Measurements from ENCODE around the gene RYR2.
"Not testable (repeated sequence)": the region's sequence is repeated elsewhere in the genome, so short reads cannot be mapped to it uniquely, and the experiment has no call there.

Gene RYR2

DNA sequence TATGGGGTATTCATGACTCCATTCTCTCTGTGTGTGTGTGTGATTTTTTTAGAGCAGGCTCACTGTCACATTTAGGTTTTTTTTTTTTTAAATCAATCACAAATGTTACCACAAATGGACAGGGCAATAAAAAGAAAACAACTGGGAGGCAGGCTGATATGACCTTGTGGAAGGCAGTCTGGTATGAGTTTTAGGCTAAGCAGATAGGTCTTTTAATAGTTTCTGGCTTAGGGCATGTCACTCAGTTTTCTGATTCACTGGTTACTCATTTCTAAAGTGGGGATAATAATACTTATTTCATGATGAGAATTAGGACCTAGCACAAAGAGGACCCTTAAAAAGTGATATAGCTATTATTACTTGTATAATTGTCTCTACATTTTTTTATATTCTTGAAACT, 278.9 kb downstream of the RYR2 start:
- no peak for DNase-seq (ENCODE audit: insufficient read length, low spot score)
- no peak for FAIRE-seq

DNA sequence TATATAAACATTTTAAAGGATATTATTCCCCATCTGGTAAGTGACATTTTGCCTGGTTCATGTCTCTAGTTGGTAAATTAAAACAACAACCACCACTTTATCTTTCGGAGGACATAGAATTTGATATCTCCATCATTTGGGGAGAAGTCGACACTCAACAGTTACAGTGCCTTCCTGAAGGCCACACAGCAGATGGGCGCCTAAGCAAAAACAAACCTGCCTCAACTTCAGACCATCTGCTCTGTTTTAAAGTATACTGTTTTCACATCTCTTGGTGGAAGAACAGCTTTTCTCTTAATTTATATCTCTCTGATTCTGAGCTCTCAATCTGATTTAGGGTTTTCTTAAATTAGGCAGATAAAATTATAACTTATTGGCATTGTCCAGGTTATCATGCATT, 282.2 kb downstream of the RYR2 start:
- no peak for FAIRE-seq
- no peak for DNase-seq (ENCODE audit: insufficient read length, low spot score)

DNA sequence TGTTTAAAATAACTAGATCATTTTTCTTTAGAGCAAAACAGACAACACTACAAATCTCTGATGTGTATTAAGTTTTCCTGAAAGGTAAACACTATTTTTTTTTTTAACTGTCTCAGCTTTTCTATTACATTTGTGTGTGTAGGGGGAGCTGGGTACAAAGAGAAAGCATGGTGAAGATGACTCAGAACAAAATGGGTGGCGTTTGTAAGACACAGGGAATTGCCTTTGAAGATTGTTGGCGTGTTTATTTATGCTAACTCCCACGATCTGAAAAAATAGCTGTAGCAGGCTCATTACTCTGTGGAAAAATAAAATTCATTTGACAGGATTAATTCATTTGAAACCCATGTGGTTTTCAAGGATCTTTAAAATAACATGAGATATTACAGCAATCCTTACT, 285.1 kb downstream of the RYR2 start:
- DNase-seq (ENCODE audit: insufficient read length, low spot score) (no peak), FAIRE-seq (no peak)

DNA sequence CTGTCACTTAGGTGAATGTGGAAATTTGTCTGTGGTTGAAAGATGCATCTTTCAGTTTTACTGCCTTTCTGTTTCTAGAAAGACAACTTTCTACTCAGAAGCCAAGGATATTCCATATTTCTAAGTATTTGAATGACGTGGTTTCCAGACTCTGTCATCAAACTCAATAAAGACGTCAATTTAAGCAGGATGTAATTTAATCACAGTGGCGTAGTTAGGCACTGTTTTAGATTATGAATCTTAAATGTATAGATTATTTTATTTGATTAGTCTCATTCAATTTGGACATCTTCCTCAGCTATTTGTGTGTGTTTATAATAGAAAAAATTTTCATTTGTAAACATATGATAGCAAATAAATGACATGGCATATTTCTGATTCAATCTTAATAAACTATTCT, 298.9 kb downstream of the RYR2 start:
- FAIRE-seq (no peak), DNase-seq (ENCODE audit: insufficient read length, low spot score) (no peak)

DNA sequence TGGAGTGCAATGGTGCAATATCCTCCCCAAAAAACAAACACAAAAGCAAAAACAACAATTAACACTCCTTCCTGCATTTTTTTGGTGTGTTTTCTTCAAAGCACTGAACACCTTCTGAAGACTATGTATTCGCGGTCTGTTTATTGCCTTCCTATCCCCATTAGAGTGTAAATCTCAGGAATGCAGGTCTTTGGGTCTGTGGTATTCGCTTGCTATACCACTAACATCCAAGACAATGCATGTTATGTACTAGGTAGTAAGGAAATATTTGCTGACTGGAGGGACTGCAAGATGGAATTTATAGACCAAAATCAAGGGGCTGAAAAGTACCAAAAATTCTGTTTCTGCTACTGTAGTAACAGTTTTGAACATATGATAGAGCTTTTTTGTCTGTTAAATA, 299.4 kb downstream of the RYR2 start:
- no peak for FAIRE-seq

DNA sequence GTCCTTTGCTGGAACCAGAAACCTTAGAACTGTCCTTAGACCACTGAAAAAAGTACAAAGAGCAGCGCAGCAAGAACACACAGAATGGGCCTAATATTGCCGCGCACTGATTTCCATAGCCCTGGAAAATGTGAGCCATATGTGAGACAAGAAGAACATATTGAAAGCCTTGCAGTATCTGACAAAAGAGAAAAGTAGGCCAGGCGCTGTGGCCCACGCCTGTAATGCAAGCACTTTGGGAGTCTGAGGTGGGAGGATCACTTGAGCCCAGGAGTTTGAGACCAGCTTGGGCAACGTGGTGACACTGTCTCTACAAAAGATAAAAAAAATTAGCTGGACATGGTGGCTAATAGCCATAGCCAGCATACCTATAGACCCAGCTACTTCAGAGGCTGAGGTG, 300.7 kb downstream of the RYR2 start:
- FAIRE-seq (no peak), DNase-seq (ENCODE audit: insufficient read length, low spot score) (no peak)

More for the DNA sequence above, 299.4 kb downstream of the RYR2 start:
- no peak for DNase-seq (ENCODE audit: insufficient read length, low spot score)

DNA sequence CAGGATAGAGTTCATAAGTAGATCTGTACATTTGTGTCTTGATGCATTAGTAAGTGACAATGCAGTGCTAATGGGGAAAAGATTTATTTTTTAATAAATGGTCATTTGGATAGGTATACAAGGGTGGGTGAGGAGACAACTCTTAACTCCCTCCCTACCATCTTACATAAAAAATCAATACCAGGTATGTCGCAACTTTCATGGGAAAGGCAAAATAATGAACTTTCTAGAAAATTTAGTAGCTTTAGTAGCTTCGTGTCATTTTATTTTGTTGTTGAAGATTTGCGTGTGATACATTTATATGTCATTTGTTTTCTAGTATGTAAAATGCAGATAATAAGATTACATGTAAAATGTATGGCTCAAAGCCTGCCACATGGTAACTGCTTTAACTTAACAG, 310.8 kb downstream of the RYR2 start:
- DNase-seq (ENCODE audit: insufficient read length, low spot score), result no peak
- no peak for FAIRE-seq

DNA sequence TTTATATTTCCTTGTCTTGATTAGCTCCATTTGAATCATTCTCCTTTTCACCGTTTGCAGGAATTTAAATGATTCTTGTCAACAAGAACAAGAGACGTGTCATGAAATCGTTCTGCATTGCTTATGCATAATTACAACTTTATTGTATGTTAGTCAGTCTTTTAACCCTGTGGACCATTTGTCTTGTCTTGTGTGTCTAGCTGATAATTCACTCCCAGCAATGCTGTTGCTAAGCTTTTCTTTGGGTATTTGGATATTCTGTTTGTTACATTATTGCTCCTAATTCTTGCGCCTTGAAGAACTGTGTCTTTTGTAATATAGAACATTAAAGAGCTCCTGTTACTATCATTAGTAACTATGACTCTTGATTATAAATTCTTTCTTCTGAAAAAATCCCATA, 311.9 kb downstream of the RYR2 start:
- FAIRE-seq, result no peak
- DNase-seq (ENCODE audit: insufficient read length, low spot score), result no peak

DNA sequence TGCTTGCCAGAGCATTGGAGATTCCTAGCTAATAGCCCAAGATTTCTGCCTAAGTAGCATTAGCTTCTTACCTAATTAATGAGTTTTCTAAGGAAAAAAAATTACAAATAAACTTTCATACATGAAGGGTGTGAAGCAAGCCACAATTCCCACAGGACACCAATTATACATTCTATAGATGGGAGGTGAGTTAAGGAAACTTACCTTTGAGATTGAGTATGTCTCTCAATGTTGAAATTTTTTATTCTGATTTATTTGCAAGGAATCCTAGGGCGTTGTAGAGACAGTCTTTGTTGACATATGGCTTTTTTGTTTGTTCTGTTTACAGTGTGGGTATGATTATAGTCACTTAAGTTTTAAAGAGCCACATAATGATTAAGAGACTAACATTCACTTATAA, 313.0 kb downstream of the RYR2 start:
- no peak for FAIRE-seq
- DNase-seq (ENCODE audit: insufficient read length, low spot score), result no peak

DNA sequence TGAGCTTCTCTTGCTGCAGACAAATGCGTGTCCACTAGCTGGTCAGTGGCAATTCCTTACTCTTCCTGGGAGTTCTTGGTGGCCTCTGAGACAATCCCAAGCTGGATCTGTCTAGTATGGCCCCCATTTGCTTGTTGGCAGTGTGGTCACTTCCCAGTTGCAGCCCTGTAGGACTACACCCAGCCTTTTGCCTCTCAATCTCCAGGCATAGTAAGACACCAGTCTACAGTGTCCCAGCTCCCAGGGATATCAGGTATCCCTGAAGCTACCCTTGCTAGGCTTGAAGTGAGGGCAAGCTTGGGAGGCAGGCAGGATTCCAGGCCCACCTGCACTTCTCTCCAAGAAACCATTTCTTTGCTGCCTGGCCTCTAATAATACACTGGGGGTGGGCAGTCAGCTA, 316.6 kb downstream of the RYR2 start:
- DNase-seq (ENCODE audit: insufficient read length, low spot score) (no peak), FAIRE-seq (no peak)

DNA sequence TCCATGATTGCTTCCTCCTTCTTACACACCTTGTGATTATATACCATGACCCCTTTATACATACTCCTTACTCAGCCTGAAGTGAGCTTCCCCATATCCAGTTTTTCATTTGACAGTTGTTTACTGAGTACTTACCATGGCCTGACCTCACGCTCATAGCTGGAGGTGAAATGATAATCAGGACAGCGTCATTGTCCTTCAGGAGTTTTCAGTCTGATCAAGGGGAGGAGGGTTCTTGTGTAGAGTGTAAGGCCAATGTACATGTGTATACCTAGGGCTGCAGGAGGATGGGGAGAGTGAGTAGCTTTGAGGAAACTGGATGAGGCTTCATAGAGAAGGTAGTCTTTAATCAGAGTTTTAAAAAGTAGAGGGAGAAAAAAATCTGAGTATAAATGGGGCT, 325.8 kb downstream of the RYR2 start:
- FAIRE-seq (no peak), DNase-seq (ENCODE audit: insufficient read length, low spot score) (no peak)

DNA sequence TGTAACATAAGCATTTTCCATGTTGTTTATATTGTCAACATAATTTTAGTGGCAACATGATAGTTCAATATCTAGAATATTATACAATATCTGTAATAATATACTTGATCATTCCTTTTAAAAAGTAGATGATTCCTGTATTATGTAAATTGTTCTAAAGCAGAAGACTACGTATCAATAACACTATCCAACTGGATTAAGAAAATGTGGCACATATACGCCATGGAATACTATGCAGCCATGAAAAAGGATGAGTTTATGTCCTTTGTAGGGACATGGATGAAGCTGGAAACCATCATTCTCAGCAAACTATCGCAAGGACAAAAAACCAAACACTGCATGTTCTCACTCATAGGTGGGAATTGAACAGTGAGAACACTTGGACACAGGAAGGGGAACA, 329.5 kb downstream of the RYR2 start:
- not testable (repeated sequence) for FAIRE-seq

DNA sequence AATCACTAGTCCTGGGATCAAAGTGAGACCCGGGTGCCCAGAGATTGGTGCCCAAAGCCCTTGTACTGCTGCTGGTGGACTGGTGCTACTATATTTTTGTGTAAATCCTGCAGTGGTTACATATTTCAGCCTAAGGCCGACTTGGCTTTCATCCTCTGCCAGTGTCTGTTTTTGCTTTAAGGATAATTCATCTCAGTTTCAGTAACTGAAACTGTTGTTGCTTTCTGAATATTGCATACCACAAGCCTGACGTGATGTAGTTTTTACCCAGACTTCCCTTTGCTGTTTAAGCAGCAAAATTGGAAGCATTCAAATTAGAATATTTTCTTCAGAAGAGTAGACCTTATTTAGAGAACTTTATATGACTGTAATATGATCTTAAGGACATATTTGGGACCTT, 341.8 kb downstream of the RYR2 start:
- DNase-seq (ENCODE audit: insufficient read length, low spot score) (peak; percentile 2), FAIRE-seq (no peak)

More for the DNA sequence above, 329.5 kb downstream of the RYR2 start:
- DNase-seq (ENCODE audit: insufficient read length, low spot score), result not testable (repeated sequence)

DNA sequence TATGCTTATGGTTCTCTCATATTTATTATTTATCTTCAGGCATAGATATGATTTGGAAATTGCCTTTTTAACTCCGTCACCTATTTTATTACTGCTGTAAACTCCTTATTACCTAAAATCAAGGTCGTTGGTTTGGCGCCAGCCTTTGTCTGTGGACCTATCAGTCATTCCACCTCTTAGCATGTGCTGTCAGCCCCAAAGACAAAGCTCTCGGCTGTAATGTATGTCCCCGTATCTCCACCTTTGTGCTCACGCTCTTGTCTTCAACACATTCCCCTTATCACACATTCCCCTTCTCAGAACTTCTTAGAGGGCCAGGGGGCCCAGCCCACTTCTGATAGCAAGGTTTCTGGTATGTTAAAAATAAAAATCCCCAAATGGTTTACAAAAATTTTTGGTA, 342.2 kb downstream of the RYR2 start:
- DNase-seq (ENCODE audit: insufficient read length, low spot score) (no peak), FAIRE-seq (no peak)

DNA sequence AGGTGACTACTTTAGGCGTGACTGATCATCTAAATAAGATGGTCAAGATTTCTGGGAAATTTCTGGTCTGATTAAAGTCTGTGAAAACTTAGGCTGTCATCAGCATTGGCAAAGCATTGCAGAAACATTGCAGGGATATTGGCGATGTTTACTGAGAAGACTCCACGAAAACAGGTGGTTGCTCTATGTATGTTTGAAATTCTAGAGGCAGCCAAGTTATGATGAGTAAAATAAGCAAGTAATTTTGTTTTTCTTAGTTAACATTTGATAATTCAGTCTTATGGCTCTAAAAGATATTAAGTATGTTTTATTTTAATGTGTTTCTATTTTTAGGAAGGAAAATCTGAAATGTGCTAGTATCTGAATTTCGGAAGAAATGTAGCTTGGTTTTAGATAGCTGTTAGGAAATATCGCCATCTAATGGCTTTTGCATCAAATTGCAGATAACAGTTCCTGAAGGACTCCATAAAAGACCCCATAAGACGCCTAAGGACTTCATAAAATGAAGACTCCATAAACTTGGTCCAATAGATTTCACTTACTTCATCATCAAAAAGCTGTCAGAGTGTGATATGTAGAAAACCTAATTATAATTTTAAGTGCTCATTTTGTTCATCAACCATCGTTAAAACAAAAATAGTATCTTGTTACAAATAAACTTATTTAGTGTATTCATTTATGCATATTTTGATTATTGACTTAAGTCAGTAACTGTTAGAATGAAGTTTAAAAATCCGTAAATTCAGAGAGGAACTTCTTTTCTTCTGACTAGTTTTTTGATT, 344.6 kb downstream of the RYR2 start:
- no peak for FAIRE-seq
- DNase-seq (ENCODE audit: insufficient read length, low spot score), result peak; percentile 25

DNA sequence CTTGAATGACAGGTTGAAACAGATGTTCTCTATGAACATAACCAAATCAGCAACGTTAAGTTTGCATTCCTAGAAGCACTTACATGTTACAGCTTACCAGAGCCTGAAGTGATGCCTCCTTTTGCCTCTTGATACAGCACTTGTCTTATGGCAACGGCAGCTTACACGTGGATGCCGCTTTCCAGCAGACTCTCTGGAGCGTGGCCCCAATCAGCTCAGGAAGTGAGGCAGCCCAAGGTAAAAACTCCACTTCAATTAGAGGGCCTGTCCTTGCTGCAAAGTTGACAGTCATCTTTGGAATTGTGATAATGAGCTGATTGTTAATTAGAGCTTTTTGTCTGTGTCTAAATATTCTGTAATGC, 345.1 kb downstream of the RYR2 start:
- DNase-seq (ENCODE audit: insufficient read length, low spot score) (no peak), FAIRE-seq (no peak)

DNA sequence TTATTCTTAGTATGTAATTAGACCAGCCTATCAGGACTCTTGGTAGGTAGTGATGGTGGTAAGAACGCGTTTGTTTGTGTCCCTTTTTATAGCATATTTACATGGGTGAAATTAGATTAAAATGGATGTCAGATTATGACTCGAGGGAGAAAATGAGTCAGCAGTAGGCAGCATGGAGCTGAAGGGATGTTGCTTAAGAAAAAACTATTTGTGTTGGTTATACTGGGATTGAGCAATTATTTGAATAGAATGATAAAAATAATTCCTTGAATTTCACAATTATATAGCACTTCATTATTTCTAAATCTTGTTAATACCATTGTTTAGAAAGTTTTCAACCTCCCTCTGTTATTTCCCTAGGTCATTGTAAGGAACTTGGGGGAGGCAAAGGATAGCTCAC, 348.8 kb downstream of the RYR2 start:
- FAIRE-seq (no peak), DNase-seq (ENCODE audit: insufficient read length, low spot score) (no peak)

DNA sequence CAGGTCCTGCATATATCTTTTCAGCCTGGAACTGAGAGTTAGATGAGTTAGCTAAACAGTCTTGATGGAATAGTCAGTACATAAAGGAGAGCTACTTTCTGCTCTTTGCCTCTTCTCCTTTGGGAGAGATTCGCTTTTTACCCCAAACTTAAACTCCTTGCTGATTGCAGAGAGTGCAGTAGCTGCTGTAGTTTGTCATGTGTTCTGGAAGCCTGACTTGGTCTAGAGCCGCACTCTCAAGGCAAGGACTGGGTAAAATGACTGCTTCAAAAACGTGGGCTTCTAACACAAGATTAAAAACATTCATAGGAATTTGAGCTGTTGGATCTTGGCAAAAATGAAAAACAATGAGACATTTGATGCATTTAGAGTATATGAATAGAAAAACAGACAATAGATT, 351.6 kb downstream of the RYR2 start:
- no peak for DNase-seq (ENCODE audit: insufficient read length, low spot score)
- no peak for FAIRE-seq

DNA sequence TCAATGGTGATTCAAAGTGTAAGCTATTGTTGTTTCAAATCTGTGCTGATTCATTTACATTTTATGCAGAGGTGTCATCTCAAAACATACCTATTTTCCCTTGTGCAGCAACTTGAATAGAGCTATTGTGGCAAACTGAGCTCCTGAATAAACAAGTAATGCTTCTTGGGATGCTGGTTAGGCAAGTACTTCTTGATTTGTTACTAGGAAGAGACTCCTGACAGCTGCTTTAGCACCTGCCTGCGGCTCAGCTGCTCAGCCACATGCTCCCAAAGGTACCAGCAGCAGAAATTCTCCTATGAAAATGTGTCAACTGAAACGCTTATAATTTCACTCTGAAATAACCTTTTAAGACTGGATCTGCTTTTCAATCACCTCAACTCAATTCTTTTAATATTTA, 352.3 kb downstream of the RYR2 start:
- FAIRE-seq, result no peak
- no peak for DNase-seq (ENCODE audit: insufficient read length, low spot score)

DNA sequence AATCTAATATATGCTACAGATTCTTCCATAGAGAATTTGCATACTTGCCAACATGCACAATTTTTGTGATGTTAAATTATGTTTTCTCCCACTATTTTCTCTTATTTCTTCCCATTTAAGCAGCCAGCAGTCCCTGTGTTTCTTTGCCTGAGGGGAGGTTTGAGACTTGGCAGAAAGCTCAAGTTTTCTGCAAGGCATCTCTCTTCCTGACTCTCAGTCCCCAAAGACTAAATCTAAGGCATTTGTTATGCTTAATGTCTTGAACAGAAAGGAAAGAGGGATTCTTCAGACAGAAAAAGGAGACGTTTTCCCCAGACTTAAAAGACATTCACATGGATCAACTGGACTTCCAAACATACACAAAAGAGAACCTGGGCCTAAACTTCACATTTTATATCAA, 354.4 kb downstream of the RYR2 start:
- FAIRE-seq, result no peak
- no peak for DNase-seq (ENCODE audit: insufficient read length, low spot score)

DNA sequence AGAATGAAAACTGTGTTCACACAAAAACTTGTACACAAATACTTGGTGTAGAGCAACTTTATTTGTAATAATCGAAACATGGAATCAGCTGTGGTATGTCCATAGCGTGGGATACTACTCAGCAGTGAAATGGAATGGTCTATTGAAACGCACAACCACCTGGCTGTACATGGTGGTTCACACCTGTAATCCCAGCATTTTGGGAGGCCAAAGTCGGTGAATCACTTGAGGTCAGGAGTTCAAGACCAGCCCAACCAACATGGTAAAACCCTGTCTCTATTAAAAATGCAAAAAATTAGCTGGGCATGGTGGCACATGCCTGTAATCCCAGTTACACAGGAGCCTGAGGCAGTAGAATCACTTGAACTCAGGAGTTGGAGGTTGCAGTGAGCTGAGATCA, 356.8 kb downstream of the RYR2 start:
- FAIRE-seq, result no peak
- no peak for DNase-seq (ENCODE audit: insufficient read length, low spot score)

DNA sequence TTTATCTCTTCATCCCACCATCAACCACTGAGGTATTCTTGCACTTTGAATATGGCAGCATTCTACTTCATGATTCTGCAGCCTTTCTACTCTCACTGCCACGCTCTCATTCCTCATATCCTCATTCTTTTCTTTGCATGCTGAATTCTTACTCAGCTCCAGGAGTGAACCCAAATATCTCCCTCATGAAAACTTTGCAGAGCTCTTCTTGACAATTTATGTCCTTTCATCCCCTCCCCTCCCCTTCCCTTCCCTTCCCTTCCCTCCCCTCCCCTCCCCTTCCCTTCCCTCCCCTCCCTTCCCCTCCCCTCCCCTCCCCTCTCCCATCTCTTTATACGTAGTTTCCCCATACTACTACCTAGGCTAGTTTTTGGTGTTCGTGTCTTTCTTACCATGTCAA, 363.9 kb downstream of the RYR2 start:
- FAIRE-seq (no peak), DNase-seq (ENCODE audit: insufficient read length, low spot score) (no peak)

DNA sequence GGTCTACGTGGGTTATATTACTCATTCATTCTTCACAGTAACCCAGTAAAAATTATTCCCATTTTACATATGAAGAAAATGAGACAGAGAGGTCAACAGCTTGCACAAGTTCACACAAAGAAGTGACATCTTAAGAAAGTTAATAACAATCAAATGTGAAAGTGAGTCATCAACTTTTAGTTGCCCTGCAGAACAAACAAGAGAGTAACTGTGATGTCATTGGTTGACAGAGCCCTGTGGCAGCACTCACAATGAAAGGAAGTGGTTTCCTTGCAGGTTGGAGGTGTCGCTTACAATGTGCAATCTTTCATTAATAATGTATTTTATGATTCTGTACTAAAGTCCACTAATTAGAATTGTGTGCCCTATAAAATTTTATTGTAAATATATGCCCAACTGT, 369.6 kb downstream of the RYR2 start:
- FAIRE-seq (no peak), DNase-seq (ENCODE audit: insufficient read length, low spot score) (no peak)
